K562 (cell line): ENCODE results near the gene RASL12. TPM values are rescaled to one million over a fixed set of nuclear protein-coding genes. Genes with fewer than 3 reads are reported as not detected.

Experiments
- ATAC-seq: fragments of 200-7000 bp; cut with Tn5 transposase; 3 replicates; pipeline ENCODE4 v1.9.1; 2020; ENCODE audit warnings: moderate library complexity
- BruUV-seq: library from RNA; stranded (reverse); fragments of 400-500 nt; replicated peaks from 2 replicates; lab custom pipeline; 2021; lab: Mats Ljungman, UMichigan
- CTCF ChIA-PET: fragments of 300-600 bp; formaldehyde crosslinking; extraction: SDS; loops from one replicate; lab custom pipeline; 2021; ENCODE audit warnings: low intra/inter-chr PET ratio; lab: Yijun Ruan, JAX
- POLR2A ChIA-PET: fragments of 300-600, 350-650 bp; sonication (Branson Sonifier 250); formaldehyde crosslinking; extraction: SDS; loops from one replicate; lab custom pipeline; 2021; ENCODE audit warnings: antibody characterized with exemption, inconsistent platforms; lab: Yijun Ruan, JAX
- DNase-seq, 4 experiments: peaks; one replicate each; pipeline versions ENCODE4 v3.0.0 to v3.0.0-alpha.2; 2011 to 2018; ENCODE audit warnings: low spot score in 3 of 4, mixed read lengths in 3 of 4; ENCODE audit errors: extremely low read depth in 1 of 4
- FAIRE-seq: peaks from 2 replicates; lab custom pipeline; 2011; peaks lifted over from hg19 to GRCh38; lab: Jason Lieb, UNC
- H2AFZ ChIP-seq: 2 replicates; pipeline ENCODE4 v1.6.0; 2011; ENCODE audit warnings: low read depth, low read length, control low read depth, inconsistent platforms
- H3K27ac ChIP-seq: fragments of 200-600 bp; 3 replicates; pipeline ENCODE4 v1.8.0; 2011; ENCODE audit warnings: low read depth, mild to moderate bottlenecking, control low read depth, inconsistent platforms, low read length, moderate library complexity, mixed read lengths; ENCODE audit errors: extremely low read depth
- H3K27me3 ChIP-seq, 2 experiments: fragments of 300-600 bp in 1 of 2; 2 replicates in 1 of 2; 3 replicates in 1 of 2; pipeline versions ENCODE4 v1.6.0 to v1.8.0; 2011; ENCODE audit warnings: inconsistent platforms in 2 of 2, low read length in 2 of 2, mild to moderate bottlenecking in 1 of 2, mixed read lengths in 1 of 2, moderate library complexity in 1 of 2; ENCODE audit not compliant: control insufficient read depth in 2 of 2, insufficient read depth in 2 of 2
- H3K36me3 ChIP-seq: fragments of 300-600 bp; 3 replicates; pipeline ENCODE4 v1.8.0; 2011; ENCODE audit warnings: mild to moderate bottlenecking, low read length, inconsistent platforms; ENCODE audit not compliant: control insufficient read depth, insufficient read depth
- H3K4me1 ChIP-seq, 2 experiments: fragments of 200-600 bp in 1 of 2; replicated peaks in 1 of 2; 2 replicates in 1 of 2; 3 replicates in 1 of 2; pipeline versions ENCODE4 v1.5.1 to v1.8.0; 2011; ENCODE audit warnings: inconsistent platforms in 2 of 2, low read length in 2 of 2, mild to moderate bottlenecking in 1 of 2, mixed read lengths in 1 of 2, moderate library complexity in 1 of 2; ENCODE audit not compliant: control insufficient read depth in 2 of 2, insufficient read depth in 2 of 2
- H3K4me2 ChIP-seq: 2 replicates; pipeline ENCODE4 v1.6.1; 2011; ENCODE audit warnings: low read length, control low read depth, inconsistent platforms, mixed read lengths; ENCODE audit not compliant: insufficient read depth
- H3K4me3 ChIP-seq: fragments of 200-600 bp; sonication (generic), shearing (Covaris generic); 2 replicates; pipeline ENCODE4 v1.5.1; 2016; ENCODE audit warnings: control low read depth, inconsistent platforms
- H3K79me2 ChIP-seq: fragments of 200-600 bp; 3 replicates; pipeline ENCODE4 v1.8.0; 2011; ENCODE audit warnings: low read length, inconsistent platforms; ENCODE audit not compliant: control insufficient read depth, insufficient read depth
- H3K9ac ChIP-seq, 2 experiments: 2 replicates each; pipeline versions ENCODE4 v1.6.0 to v1.6.1; 2011; ENCODE audit warnings: low read depth in 2 of 2, low read length in 2 of 2, control low read depth in 1 of 2, inconsistent platforms in 1 of 2, mild to moderate bottlenecking in 1 of 2, mixed read lengths in 1 of 2; ENCODE audit not compliant: insufficient read depth in 1 of 2
- H3K9me1 ChIP-seq: one replicate; pipeline ENCODE4 v1.6.0; 2011; ENCODE audit warnings: inconsistent platforms, mild to moderate bottlenecking, low read length, moderate library complexity; ENCODE audit not compliant: control insufficient read depth, insufficient read depth
- H3K9me3 ChIP-seq: replicated peaks from 2 replicates; pipeline ENCODE4 v1.5.1; 2011; ENCODE audit warnings: low read depth, low read length, inconsistent platforms; ENCODE audit not compliant: control insufficient read depth, insufficient read depth
- H4K20me1 ChIP-seq: replicated peaks from 2 replicates; pipeline ENCODE4 v1.6.1; 2011; ENCODE audit warnings: low read length, inconsistent platforms, mixed read lengths; ENCODE audit not compliant: control insufficient read depth, insufficient read depth
- CTCF ChIP-seq, 3 experiments: IDR thresholded peaks in 2 of 3; conservative IDR thresholded peaks in 1 of 3; 2 replicates each; pipeline ENCODE4 v1.5.1; 2011 to 2012; ENCODE audit warnings: low read length in 3 of 3, mild to moderate bottlenecking in 3 of 3, control low read depth in 2 of 3, improper control_type of control experiment in 1 of 3, inconsistent platforms in 1 of 3, low read depth in 1 of 3, mixed read lengths in 1 of 3, moderate library complexity in 1 of 3; ENCODE audit not compliant: insufficient read depth in 2 of 3
- RAD21 ChIP-seq, 2 experiments: fragments of 250-450 bp in 1 of 2; fragments of 450-650 bp in 1 of 2; sonication (Bioruptor Pico) in 1 of 2; formaldehyde crosslinking in 1 of 2; IDR thresholded peaks in 1 of 2; conservative IDR thresholded peaks in 1 of 2; 2 replicates each; pipeline versions ENCODE4 v1.4.0 to v1.8.0; 2020 to 2022; ENCODE audit warnings: mild to moderate bottlenecking in 2 of 2, moderate library complexity in 1 of 2
- REST ChIP-seq, 2 experiments: fragments of 450-650 bp; formaldehyde crosslinking in 1 of 2; IDR thresholded peaks; 2 replicates each; pipeline versions ENCODE4 v1.4.0 to v1.6.1; 2014 to 2020; ENCODE audit warnings: mild to moderate bottlenecking in 2 of 2, borderline replicate concordance in 1 of 2, low read depth in 1 of 2
- ZNF696 ChIP-seq: fragments of 250-450 bp; sonication (Bioruptor Pico); conservative IDR thresholded peaks from 2 replicates; pipeline ENCODE4 v1.4.0; 2020; ENCODE audit warnings: mild to moderate bottlenecking, moderate library complexity
- WGBS: fragments of 100-300 bp; shearing (Covaris generic); methylation state at CpG from one replicate; pipeline ENCODE4 v1.1.6; 2016; ENCODE audit warnings: low coverage, mixed read lengths; ENCODE audit not compliant: insufficient coverage; ENCODE audit errors: missing lambda C conversion rate; 5-methylcytosine and 5-hydroxymethylcytosine counted together
- in situ Hi-C: fragments of 300-500 bp; cut with MboI; formaldehyde crosslinking; loops from 4 replicates; pipeline ENCODE4 v1.15.0; 2018; ENCODE audit warnings: inconsistent platforms, mixed read lengths
- intact Hi-C: fragments of 100-400 bp; cut with micrococcal nuclease; formaldehyde crosslinking; loops from 2 replicates; pipeline ENCODE4 v1.14.2; 2022
- polyA plus RNA-seq, 8 experiments: library from polyadenylated mRNA; depleted of rRNA in 4 of 8; stranded (reverse) in 5 of 8; unstranded in 3 of 8; fragments of >200 nt; fragmentation: Nextera tagmentation in 2 of 8; fragmentation: Illumina TruSeq in 1 of 8; extraction: Ambion mirVana in 2 of 8; extraction: Trizol in 1 of 8; gene quantifications; 2 replicates each; pipeline versions ENCODE4 v1.2.1 to v1.2.3, GENCODE V29; 2011 to 2014; ENCODE audit warnings: inconsistent platforms in 1 of 8, missing spikeins in 1 of 8
- total RNA-seq, 7 experiments: library from RNA; depleted of rRNA in 6 of 7; stranded (reverse); fragments of >200 nt in 6 of 7; fragmentation: Illumina TruSeq in 2 of 7; extraction: Trizol in 2 of 7; gene quantifications; 2 replicates each; pipeline versions ENCODE4 v1.2.1 to v1.2.3, GENCODE V29; 2011 to 2021; ENCODE audit warnings: low replicate concordance in 1 of 7

Gene RASL12
- total and polyA plus RNA-seq, 9 of the 15 experiments (the other 6 are each of a cell fraction or from before 2014, with no cell fraction given), result not detected

- WGBS, result 52% methylated on average over 2 of the region's 2 CpGs
- Histone ChIP-seq H3K4me1 (no peaks in the 10 kb centered on the region), H3K79me2 (no peaks in the 10 kb centered on the region), H3K27me3 (no peaks in the 10 kb centered on the region), H2AFZ (no peak overlapping the region), H3K27ac (no peak overlapping the region), H3K4me3 (no peak overlapping the region), H3K9ac (no peak overlapping the region), H3K4me2 (no peak overlapping the region), H4K20me1 (no peaks in the 10 kb centered on the region), H3K9me1 (no peaks in the 10 kb centered on the region), H3K9me3 (peaks cover 8% of the 10 kb centered on the region), H3K36me3 (peaks cover 27% of the 10 kb centered on the region)
- in situ Hi-C loops, result no loop called here
- POLR2A ChIA-PET, result interaction anchor here (0.5 to 1.3 kb wide), 8 partner anchors 8 to 370 kb away, joined by 3 to 5 read pairs (median 3); partner anchors contain the start of genes RNU5B-1 and SPG21
- peak in 2 of 4 experiments; percentile 15 to 16 for DNase-seq
- no TSS peak for BruUV-seq
- intact Hi-C loops, result no loop called here
- TF ChIP-seq REST (IDR thresholded peaks at IDR 0.05; ENCODE audit: borderline replicate concordance) (peak; percentile 22; the same call in 1 of the 2 replicates), REST (CRISPR knock-in tag; IDR thresholded peaks at IDR 0.05; ENCODE audit: low read depth) (no peak), RAD21 (CRISPR knock-in tag; conservative IDR thresholded peaks at IDR 0.05 in 1 of 2, IDR thresholded peaks at IDR 0.05 in 1 of 2) (peak in 1 of 2 experiments; percentile 46; a peak in 3 of 4 replicates), ZNF696 (CRISPR knock-in tag) (no peak), CTCF (IDR thresholded peaks at IDR 0.05 in 2 of 3, conservative IDR thresholded peaks at IDR 0.05 in 1 of 3; ENCODE audit: insufficient read depth in 2 of 3, low read depth in 1 of 3, low read length in 3 of 3) (peak in 1 of 3 experiments; percentile 44; a peak in 3 of 6 replicates)
- TF ChIP-seq, all 486 proteins: peak for 3
- peak; percentile 65 for ATAC-seq
- CTCF ChIA-PET, result interaction anchor here (0.5 kb wide), 1 partner anchor 242 kb away, joined by 3 read pairs; no protein-coding TSS in a partner anchor
- no peak for FAIRE-seq
Observed at GRCh38 chr15:65008983-65009382, 58.8 kb downstream of the RASL12 start.
